Tibial nerve (tissue), 4 donors: ENCODE data around the gene TRMT44.

Experiments used
- EP300 ChIP-seq, 2 donors: sonication (generic); formaldehyde crosslinking; IDR thresholded peaks; one replicate each; pipeline ENCODE4 v1.6.1; 2017; ENCODE audit warnings: antibody characterized with exemption in 2 of 2, mild to moderate bottlenecking in 1 of 2
- POLR2A ChIP-seq, 2 donors: fragments of 450-650 bp; IDR thresholded peaks; one replicate each; pipeline ENCODE4 v1.6.1; 2017; ENCODE audit warnings: antibody characterized with exemption in 2 of 2, mild to moderate bottlenecking in 2 of 2, moderate library complexity in 2 of 2
- TF ChIP-seq, protein P1 (sequence below), 5 experiments: fragments of 200-600 bp in 3 of 5; fragments of 450-650 bp in 2 of 5; sonication (generic) in 3 of 5; IDR thresholded peaks; one replicate each; pipeline ENCODE4 v1.5.1; 2016 to 2019; ENCODE audit warnings: antibody characterized with exemption in 5 of 5, mild to moderate bottlenecking in 3 of 5, moderate library complexity in 2 of 5

GRCh38 chr4:8440492-8441311 is at the start of gene TRMT44, which contains the start of gene ACOX3:
- peak; percentile 28 to 65 for TF ChIP-seq POLR2A (IDR thresholded peaks at IDR 0.05)
- TF ChIP-seq, protein P1, sequence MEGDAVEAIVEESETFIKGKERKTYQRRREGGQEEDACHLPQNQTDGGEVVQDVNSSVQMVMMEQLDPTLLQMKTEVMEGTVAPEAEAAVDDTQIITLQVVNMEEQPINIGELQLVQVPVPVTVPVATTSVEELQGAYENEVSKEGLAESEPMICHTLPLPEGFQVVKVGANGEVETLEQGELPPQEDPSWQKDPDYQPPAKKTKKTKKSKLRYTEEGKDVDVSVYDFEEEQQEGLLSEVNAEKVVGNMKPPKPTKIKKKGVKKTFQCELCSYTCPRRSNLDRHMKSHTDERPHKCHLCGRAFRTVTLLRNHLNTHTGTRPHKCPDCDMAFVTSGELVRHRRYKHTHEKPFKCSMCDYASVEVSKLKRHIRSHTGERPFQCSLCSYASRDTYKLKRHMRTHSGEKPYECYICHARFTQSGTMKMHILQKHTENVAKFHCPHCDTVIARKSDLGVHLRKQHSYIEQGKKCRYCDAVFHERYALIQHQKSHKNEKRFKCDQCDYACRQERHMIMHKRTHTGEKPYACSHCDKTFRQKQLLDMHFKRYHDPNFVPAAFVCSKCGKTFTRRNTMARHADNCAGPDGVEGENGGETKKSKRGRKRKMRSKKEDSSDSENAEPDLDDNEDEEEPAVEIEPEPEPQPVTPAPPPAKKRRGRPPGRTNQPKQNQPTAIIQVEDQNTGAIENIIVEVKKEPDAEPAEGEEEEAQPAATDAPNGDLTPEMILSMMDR (IDR thresholded peaks at IDR 0.05), result peak in 2 of 5 experiments; percentile 30 to 35
- TF ChIP-seq EP300 (IDR thresholded peaks at IDR 0.05), result peak in 1 of 2 donors; percentile 98
